Measurements from ENCODE around the gene SLC19A1.
"Not testable (repeated sequence)": the region's sequence is repeated elsewhere in the genome, so short reads cannot be mapped to it uniquely, and the experiment has no call there.

Gene SLC19A1

DNA sequence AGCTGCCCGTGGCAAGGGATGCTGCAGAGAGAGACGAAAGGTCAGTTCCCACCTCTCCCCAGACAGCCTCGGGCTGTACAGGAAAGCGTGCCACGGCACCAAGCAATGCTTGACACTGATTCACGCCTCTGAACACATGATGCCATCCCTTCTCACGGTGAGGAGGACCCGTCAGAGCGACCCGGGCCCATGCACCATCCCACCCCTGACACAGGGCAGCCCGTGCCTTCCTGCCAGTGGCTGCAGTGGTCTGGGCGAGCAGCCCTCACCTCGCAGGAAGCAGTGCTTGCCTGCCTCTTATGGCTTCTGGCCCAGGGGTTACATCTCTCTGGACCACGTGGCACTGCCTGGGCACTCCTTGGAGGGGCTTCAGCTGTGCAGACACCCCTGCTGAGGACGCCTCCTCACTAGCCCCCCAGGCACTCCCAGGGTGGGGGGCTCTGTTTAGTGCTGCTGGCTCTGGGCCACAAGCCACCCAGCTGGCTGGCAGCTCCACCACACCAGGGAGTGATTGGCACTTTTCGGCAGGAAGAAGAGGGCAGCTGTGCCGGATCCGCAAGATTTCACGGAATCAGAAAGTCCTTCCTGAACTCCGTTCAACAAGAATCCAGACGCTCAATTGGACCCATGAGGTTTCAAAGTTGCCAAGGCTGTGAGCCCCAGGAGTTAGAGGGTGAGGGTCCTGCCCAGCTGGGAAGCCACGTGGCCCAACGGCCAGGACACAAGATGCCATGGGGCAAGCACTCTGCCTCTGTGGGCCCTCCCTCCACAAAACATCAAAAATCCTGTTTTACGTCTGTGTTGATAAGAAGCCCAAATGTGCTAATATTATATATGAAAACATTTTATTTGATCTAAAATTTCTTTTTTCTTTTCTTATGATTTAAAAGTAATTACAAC is 34.8 kb upstream of the SLC19A1 start:
- DNase-seq (ENCODE audit: low read depth), result no peak

DNA sequence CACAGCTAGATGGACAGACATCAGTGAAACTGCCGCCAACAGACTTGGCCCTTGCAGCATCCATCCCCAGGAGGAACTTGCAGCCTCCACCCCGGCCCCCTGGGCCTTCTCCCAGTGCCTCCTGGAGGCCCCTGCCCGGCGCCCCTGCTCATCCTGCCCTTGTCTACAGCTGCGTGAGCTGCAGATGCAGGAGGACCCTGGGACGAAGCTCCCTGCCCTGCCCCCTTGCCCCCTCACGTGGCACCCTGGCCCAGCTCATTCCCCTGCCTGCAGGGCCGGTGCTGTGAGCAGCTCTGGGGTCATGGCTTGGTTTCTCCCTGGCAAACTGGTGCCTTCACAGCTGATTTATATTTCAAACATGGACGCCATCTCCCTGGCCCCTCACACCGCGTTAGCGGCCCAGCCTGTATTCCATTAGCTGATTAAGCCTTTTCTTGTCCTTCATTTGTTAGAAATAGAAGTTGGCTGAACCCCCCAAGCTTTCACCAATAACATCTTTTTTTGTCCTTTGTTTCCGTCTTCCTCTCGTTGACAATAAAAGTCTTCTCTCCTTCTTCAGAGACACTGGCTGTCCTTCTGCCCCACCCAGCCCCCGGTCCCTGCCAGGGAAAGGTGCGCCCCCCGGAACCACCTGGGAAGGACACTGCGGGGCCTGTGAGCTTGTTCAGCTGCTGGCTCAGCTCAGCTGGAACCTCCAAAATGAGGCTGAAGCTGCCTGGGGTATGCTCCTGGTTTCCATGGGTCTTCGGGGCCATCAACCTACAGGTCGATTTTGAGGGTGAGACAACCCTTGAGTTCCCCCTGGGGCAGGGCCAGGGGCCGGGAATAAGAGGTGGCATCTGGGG is 34.0 kb upstream of the SLC19A1 start:
- no peak for DNase-seq (ENCODE audit: low read depth)

DNA sequence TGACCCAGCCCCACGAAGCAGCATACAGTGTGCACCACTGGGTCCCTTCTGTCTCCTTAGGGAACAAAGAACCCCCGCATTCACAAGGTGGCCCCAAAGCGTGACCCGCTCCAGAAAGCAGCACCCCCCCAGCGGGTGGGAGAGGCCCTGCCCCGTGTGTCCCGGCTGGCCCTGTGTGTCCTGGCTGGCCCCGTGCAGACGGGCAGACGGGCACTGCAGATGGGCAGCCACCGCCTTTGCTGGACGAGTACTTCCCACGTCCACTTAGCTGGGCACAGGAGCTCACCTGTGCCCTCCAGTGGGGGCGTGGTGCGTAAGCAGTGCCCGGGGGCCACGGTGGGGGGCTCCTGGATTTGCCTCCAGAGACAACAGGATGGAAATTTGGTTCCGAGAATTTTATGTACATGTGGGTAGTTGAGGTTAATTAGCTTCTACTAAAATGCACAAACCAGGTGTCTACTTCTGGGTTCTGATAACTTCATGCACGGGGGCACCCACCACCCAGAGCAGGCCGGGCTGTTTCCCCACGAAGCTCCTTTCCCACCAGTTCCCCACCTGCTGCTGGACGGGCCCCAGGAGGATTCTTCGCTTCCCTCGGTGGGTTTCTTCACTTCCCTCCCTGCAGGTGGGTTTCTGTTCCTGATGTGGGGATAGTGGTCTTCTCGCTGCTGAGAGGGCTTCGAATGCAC is 33.2 kb upstream of the SLC19A1 start:
- DNase-seq (ENCODE audit: low read depth), result no peak

DNA sequence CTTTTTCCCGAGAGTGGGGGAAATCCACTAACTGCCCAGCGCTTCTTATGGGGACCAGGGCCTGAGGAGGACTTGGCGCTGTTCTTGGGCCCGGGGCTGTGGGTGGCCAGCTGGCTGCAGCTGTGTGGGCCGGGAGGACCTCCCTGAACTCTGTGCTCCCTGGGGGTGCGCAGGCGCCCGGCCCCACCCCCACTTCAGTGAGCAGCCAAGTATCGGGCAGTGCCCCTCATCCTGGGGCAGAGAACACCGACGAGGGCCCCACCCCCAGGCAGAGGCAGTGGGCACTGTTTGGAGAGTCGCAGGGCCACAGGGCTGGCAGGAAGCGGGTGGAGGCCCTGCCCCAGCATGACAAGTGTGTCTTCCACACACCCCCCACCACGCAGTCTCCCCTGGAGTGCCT is 32.5 kb upstream of the SLC19A1 start:
- no peak for DNase-seq (ENCODE audit: low read depth)

DNA sequence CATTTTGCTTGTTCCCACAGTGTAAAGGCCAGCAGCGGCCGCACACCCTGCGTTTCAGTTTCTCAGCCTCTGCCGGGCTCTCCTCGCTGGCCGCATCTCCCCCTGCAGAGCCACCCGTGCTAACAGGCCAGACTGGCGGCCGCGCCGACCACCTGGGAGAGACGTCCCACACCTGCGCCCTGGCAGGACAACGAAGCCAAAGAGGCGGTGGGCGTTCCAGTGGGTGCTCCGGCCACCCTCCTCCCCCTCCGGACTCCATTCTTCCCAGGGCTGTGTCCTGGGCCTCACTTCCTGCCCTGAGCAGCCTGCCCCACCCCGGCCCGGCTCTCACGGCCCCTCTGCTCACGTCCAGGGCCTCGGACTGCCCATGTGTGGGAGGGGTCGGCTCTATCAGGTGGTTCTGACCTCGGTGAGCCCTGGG is 31.9 kb upstream of the SLC19A1 start:
- DNase-seq (ENCODE audit: low read depth), result no peak

DNA sequence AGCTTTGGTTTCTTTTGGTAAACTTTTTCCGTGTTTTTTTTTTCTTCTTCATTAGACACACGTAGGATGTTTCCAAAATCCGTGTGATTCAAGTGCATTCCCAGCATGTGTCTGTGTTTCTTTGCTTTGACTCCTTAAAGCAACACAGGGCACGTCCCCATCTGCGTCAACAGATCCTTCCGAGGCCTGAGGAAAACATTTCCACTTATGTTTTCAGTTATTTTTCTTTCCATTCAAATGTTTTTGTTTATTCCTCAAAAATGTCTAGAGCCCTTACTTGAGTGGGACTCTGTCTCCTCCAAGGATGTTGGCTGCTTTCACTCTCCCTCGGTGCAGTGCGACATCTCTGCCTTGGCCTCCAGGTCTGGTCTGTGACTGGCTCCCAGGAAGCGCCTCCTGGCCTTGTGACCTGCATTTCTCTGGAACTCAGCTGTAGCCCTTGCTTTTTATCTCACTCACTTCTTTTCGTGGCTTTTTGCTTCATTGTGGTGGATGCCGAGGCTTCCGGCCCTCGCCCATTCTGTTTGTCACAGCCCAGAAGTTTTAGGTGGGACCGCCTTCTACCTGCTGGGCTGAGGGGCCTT is 31.3 kb upstream of the SLC19A1 start:
- no peak for DNase-seq (ENCODE audit: low read depth)

DNA sequence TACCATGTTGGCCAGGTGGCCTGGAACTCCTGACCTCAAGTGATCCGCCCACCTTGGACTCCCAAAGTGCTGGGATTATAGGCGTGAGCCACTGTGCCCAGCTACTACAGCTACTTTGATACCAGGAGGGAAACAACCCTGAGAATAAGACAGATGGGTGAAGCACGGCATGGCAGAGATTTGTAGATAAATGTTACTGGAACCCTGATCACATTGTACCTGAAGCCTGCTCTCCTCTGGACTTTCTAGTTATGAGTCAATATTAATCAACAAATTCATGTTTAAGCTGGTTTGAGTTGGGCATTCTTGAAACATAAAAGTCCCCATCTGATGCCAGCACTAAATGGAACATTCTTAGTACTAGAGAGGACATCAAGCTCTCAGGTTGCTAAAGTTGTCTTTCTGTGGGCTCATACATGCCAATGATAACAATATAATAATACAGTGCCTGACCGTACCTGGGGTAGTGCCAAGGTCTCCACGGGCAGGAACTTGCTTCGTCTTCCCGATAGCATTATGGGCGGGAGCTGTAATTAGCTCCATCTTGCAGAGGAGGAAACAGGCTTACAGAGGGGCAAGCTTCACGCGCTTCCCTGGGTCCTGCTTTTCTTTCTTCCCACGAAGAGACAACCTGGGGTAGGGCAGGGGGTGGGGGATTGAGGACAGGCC is 30.7 kb upstream of the SLC19A1 start:
- no peak for DNase-seq (ENCODE audit: low read depth)

DNA sequence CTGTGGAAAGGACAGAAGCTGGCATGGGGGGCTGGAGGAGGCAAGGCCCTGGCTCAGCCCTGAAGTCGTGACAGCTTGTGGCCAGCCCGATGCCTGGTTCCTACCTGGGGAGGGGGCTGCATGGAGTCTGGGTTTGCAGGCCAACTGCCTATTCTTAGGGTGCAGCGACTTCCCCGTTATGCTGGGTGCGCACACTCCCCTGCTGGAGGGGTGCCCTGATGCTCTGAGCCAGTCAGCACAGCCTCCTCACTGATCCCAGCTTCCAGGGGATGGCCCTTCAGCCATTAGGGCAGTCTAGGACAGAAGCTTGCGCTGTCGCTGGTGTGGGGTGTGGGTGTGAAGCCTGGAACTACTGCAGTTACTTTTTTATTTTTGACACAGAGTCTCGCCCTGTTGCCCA is 30.0 kb upstream of the SLC19A1 start:
- no peak for DNase-seq (ENCODE audit: low read depth)

DNA sequence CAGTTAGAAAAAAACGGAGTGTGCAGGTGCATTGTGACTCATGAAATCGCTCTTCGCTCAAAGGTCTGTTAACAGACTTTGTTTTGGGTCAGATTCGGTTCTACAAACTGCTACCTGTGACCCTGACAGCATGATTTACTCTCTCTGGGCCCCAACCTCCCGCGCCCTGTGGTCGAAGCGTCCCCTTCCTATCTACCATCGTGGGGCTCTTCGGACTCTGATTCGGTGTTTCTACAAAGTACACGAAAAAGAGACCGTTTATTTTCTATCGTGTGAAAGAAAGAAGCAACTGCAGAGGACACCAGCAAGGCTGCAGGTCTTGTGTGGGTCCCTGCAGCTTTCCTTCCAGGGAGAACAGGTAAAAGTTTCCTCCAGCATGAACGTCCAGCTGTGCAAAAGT is 29.4 kb upstream of the SLC19A1 start:
- DNase-seq (ENCODE audit: low read depth), result no peak

DNA sequence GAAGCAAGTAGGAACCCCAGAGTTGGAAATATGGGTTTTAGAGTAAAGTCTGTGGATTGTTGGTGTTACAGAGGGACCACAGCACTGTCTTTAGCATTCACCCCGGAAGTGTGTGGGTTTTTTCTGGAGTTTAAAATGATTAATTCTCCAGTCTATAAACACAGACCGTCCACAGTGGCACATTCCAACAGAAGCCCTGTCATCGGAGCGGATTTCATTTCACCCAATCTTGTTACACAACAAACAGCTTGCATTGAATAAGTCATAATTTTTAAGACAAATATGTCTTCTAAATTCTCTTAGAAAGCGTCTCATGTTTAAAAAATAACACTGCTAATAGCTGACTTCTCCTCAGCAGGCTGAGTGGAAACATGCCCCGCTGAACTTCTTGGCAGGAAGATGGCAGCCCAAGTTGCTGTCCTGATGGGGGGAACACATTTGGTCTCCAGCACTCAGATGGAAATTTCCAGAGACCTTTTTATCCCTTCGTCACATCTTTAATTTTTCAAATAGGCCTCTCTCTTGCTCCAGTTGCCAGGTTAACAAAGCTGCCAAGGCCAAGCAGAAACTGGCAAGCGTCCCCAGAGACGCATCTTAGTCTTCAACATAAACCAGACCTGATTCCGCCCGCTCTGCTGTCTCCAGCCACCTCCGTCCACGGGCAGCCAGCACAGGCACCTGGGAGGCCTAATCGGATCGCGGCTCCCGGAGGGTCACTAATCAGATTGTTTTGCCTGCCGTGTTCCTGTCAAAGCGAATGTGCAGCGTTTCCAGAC is 28.8 kb upstream of the SLC19A1 start:
- no peak for DNase-seq (ENCODE audit: low read depth)

DNA sequence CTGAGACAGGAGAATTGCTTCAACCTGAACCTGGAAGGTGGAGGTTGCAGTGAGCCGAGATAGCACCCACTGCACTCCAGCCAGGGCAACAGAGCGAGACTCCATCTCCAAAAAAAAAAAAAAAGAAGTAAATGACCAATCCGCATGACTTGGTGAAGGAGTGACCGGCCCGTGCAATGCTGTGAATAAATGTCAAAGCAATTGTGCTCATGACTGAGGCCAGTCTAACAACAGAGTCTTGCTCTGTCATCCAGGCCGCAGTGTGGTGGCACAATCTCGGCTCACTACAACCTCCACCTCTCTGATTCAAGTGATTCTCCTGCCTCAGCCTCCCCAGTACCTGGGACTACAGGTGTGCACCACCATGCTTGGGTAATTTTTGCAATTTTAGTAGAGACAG is 27.8 kb upstream of the SLC19A1 start:
- DNase-seq (ENCODE audit: low read depth), result no peak

DNA sequence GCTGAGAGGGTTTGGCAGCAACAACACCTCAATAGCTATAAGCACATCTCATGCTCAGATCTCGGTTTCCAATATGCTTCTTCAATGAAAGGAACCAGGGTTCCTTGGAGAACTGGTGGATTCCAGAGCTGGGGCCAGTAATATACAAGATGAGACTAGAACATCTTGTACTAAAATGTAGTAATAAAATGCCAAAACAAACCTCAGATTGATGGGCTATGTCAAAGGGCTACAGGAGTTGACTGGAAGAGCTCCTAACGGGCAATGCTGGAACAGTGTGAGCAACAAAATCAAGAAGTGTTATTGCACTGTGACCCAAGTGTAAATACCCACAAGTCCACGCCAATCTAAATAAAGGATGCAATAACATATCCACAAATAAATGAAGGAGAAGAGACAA is 26.1 kb upstream of the SLC19A1 start:
- no peak for DNase-seq (ENCODE audit: low read depth)

DNA sequence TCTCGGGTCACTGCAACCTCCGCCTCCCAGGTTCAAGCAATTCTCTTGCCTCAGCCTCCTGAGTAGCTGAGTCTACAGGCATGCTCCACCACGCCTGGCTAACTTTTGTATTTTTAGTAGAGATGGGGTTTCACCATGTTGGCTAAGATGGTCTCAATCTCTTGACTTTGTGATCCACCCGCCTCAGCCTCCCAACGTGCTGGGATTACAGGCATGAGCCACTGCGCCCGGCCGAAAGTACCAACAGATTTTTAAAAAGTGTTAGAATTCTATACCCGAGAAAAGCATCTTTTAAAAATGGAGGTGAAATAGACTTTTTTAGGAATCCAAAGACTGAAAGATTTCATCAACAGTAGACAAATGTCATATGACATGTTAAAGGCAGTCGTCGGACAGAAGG is 21.9 kb upstream of the SLC19A1 start:
- DNase-seq (ENCODE audit: low read depth), result not testable (repeated sequence)

DNA sequence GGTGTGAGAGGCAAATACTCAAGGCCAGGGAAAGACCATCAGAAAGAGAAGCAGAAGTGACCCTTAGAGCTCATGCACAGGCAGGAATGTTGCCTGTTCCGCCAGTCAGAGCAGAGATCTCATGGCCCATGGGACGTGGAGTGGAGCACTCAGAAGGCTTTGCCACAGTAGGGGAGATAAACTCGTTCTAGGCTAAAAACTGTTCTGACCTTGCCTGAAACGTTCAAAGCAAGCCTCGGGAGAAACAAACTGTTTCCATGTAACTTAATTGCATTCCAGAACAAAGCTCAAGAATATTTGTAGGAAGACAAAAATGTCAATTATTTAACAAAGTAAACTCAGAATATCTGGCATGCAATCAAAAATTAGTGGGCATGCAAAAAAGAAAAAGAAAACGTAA is 20.7 kb upstream of the SLC19A1 start:
- DNase-seq (ENCODE audit: low read depth), result no peak

DNA sequence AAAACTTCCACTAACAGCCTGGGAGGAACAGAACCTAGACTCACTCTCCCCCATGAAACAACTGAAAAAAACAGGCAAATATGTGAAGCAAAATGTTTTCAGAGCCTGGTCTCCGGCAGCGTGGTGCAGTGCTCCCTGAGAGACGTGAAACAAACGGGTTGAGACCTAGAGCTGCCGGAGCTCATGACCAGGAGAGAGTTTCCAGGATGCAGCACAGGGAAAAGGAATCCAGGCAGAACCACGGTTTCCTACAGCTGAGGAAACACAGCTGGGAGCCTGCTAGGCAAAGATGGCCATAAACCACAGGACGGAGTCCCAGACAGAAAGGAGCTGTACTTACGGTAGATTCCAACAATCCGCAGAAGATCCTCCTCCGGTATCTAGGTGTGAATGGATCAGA is 20.2 kb upstream of the SLC19A1 start:
- no peak for DNase-seq (ENCODE audit: low read depth)

DNA sequence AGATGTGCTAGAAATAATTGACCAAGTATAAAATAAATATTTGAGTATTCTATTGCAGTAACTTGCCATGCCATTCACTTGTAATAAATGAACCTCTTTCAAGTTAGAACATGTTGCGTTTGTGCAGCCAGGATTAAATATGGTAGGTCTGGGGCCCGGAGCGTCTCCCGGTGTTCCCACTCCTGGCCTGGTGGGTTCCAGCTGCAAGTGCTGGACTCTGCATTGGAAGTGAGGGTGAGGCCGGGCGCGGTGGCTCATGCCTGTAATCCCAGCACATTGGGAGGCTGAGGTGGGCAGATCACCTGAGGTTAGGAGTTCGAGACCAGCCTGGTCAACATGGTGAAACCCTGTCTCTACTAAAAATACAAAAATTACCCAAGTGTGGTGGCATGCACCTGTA is 19.0 kb upstream of the SLC19A1 start:
- not testable (repeated sequence) for DNase-seq (ENCODE audit: low read depth)

DNA sequence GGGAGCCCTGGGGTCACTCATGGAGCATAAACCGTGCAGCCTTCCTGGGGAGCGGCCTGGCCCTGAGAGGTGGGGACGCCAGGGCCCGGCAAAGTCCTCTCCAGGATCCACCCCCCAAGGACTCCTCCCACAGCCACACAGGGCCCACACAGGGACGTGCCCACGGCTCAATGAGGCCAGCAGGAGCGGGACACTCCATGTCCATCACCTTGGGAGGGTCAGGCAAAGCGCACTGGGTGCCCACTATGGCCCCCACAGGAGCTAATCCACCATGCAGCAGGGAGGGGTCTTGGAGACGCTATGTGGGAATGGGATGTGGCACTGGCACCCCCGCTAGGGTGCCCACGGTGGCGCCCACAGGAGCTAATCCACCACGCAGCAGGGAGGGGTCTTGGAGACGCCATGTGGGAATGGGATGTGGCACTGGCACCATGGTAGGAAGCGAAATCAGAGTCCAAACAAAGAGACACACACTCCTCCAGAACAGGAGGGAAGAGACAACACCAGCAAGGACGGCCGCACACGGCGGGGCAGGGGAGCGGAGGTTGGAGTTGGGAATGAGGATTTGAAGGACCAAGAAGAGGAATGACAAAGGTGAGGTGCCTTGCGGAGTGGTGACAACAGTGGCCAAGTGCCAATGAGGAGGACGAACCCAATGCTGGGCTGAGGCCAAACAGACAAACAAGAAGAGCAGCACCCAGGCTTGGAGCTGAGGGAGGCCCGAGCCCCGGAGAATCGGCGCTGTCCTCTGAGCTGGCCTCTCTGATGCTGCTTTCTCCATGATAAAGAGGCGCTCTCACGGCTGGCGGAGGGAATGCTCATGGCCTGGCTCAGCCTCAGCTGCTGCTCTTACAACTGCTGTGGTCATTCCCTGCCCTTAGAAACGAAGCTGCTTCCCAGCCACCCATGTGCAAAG is 18.1 kb upstream of the SLC19A1 start:
- no peak for DNase-seq (ENCODE audit: low read depth)

DNA sequence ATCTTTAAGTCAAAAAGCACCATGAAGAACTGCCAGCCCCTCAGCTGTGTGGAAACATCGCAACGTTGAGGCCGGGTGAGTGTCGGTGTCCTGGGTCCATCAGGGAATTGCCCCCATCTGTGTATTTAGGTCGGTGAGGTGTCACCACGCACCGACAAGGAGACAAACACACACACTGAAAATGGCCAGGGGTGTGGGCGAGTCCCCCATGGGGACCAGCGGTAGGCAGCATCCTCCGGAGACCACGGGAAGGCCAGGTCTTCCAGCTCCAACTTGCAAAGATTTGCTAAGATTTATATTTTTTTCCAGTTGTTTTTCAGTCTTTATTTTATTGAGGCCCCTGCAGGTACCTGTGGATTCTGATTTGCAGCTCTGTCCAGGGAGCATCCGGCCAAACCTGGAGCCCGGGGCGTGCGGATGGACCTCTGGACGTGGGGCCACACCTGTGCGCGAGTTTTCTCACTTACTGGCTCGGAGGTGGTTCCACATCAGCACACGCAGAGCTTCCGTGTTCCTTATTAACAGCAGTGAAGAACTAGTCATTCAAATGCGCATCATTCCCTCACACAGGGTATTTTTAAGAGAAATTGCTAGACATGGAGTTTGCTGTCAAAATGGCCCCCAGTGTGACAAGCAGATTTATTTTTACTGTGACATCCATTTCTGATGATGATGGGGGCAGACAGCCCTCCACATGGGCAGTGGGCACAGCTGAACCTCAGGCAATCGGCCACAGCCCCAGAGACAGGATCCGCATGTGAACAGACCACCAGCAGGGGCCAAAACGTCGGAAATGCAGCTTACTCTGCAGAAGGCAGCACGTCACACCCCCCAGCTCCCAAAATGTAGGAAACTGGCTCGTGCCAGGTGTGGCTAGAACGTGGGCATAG is 17.2 kb upstream of the SLC19A1 start:
- no peak for DNase-seq (ENCODE audit: low read depth)
